ENCODE data around the gene ACTR5.
A peak's percentile ranks its signal among the peaks of the same experiment; 100 is the strongest.

ACTR5 gene

DNA sequence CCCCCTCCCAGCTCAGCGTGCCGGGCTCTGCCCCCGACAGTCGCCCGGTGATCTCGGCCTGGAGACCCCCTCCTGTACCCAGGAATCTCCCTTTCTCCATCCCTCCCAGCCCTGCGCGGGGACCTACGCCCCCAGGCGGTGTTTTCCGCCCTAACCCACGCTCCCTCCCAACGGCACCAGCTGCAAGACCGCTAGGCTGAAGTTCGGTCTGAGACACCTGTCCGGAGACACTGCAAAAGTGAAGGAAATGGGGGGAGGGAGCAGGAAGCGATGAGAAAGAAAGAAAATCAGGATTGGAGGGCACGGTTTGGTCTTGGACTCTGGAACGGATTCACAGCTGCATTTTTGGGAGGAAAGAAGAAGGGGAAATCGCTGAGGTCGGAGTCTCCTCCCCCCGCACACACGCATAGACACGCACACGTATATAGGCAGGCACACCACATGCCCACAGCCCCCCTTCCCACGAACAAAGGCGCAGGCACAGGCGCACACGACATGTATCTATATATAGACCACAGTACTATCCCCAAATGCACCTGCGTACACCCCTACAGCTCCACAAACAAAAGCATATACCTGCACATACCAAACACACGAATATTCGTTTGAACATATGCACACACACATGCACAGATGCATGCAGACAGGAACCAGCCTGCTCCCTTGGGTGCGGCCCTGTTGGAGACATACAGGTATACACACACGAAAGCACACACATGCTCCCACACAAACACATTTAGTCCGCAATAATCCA, 22.9 kb upstream of the ACTR5 start:
- no peak for DNase-seq (ENCODE audit: low spot score)
- H3K27ac Mint-ChIP-seq: peak overlapping the region; percentile 74
- H3K4me3 Mint-ChIP-seq: no peak overlapping the region
- H3K36me3 Mint-ChIP-seq (ENCODE audit: low read depth): peaks cover 13% of the 10 kb centered on the region
- peaks cover 91% of the 10 kb centered on the region for H3K27me3 Mint-ChIP-seq (ENCODE audit: low read depth)
- no peaks in the 10 kb centered on the region for H3K9me3 Mint-ChIP-seq
- H3K4me1 Mint-ChIP-seq (ENCODE audit: low read depth): peaks cover 27% of the 10 kb centered on the region

GRCh38 chr20:38725931-38726803, 22.1 kb upstream of the ACTR5 start:
- H3K4me3 Mint-ChIP-seq: peak overlapping the region; percentile 39
- peak; percentile 15 for DNase-seq (ENCODE audit: low spot score)
- peaks cover 34% of the 10 kb centered on the region for H3K4me1 Mint-ChIP-seq (ENCODE audit: low read depth)
- peak overlapping the region; percentile 74 for H3K27ac Mint-ChIP-seq
- peaks cover 91% of the 10 kb centered on the region for H3K27me3 Mint-ChIP-seq (ENCODE audit: low read depth)
- peaks cover 13% of the 10 kb centered on the region for H3K36me3 Mint-ChIP-seq (ENCODE audit: low read depth)
- H3K9me3 Mint-ChIP-seq: no peaks in the 10 kb centered on the region

DNA sequence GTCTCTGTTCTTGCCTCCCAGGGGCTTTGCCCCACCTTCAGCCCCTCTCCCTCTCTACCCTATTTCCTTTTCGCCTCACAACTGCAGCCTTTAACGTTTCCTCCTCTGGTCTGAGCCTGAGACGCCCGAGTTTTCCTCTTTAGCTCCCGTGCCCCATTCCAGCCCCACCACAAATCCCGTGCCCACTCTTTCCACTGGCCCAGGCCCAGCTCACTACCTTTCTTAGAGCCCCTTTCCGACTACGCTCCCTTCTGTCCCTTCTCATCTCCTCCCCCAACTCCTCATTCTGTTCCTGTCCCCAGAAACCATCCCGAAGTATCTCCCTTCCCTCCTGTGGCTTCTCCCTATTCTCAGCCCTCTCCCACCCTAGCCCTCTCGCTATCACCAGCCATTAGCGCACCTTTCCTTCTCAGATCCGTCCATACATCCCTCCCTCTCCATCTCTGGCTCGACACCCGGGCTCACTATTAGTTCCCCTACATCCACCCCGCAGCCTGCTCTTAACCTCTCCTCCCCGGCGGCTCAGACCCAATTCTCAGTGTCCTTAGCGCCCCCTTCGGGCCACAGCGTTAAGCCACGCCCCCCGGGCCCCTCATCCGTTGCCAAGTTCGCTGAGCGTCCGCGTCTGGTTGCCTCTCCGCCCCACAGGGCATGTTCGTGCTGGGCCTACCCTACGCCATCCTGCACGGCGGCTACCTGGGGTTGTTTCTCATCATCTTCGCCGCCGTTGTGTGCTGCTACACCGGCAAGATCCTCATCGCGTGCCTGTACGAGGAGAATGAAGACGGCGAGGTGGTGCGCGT, 21.3 kb upstream of the ACTR5 start:
- DNase-seq (ENCODE audit: low spot score): peak; percentile 42
- peaks cover 34% of the 10 kb centered on the region for H3K4me1 Mint-ChIP-seq (ENCODE audit: low read depth)
- H3K27me3 Mint-ChIP-seq (ENCODE audit: low read depth): peaks cover 89% of the 10 kb centered on the region
- H3K9me3 Mint-ChIP-seq: no peaks in the 10 kb centered on the region
- H3K4me3 Mint-ChIP-seq: peak overlapping the region; percentile 23
- peak overlapping the region; percentile 67 for H3K27ac Mint-ChIP-seq
- H3K36me3 Mint-ChIP-seq (ENCODE audit: low read depth): peaks cover 13% of the 10 kb centered on the region

- no peak for DNase-seq (ENCODE audit: low spot score)
- H3K4me3 Mint-ChIP-seq: peak overlapping the region; percentile 23
- no peaks in the 10 kb centered on the region for H3K9me3 Mint-ChIP-seq
- peaks cover 31% of the 10 kb centered on the region for H3K4me1 Mint-ChIP-seq (ENCODE audit: low read depth)
- H3K27me3 Mint-ChIP-seq (ENCODE audit: low read depth): peaks cover 88% of the 10 kb centered on the region
- H3K27ac Mint-ChIP-seq: peak overlapping the region; percentile 52
- H3K36me3 Mint-ChIP-seq (ENCODE audit: low read depth): peaks cover 13% of the 10 kb centered on the region
Measured at GRCh38 chr20:38727607-38728190, 20.6 kb upstream of the ACTR5 start.

- Mint-ChIP-seq H3K27ac (peak overlapping the region; percentile 79), H3K27me3 (ENCODE audit: low read depth) (peaks cover 88% of the 10 kb centered on the region), H3K36me3 (ENCODE audit: low read depth) (peaks cover 13% of the 10 kb centered on the region), H3K4me3 (peak overlapping the region; percentile 23), H3K9me3 (no peaks in the 10 kb centered on the region), H3K4me1 (ENCODE audit: low read depth) (peaks cover 31% of the 10 kb centered on the region)
- DNase-seq (ENCODE audit: low spot score): no peak
Measured at GRCh38 chr20:38728191-38728781, 20.0 kb upstream of the ACTR5 start.

- Mint-ChIP-seq H3K27me3 (ENCODE audit: low read depth) (peaks cover 91% of the 10 kb centered on the region), H3K27ac (peak overlapping the region; percentile 81), H3K4me1 (ENCODE audit: low read depth) (peaks cover 31% of the 10 kb centered on the region), H3K36me3 (ENCODE audit: low read depth) (peaks cover 13% of the 10 kb centered on the region), H3K4me3 (peak overlapping the region; percentile 38), H3K9me3 (no peaks in the 10 kb centered on the region)
- no peak for DNase-seq (ENCODE audit: low spot score)
Measured at GRCh38 chr20:38728911-38729642, 19.2 kb upstream of the ACTR5 start.

DNA sequence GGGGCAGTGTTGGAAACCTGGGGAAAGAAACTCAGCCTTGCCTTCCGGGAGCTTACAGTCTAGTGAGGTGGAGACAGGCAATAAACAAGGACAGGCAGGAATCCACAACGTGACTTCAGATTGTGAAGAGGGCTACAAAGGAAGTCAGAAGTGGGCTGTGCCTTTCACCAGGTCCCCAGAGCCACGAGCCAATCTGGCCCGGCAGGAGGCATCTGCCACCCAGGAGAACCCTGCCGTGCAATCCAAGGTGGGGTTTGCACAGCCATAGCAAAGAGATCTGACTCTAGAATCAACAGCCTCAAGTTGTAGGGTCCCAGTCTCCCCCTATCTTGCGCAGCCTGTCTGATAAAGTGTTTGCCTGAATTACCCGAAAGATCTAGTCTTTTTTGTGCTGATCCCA, 18.5 kb upstream of the ACTR5 start:
- Mint-ChIP-seq H3K27me3 (ENCODE audit: low read depth) (peaks cover 92% of the 10 kb centered on the region), H3K4me1 (ENCODE audit: low read depth) (peaks cover 31% of the 10 kb centered on the region), H3K9me3 (no peaks in the 10 kb centered on the region), H3K4me3 (no peak overlapping the region), H3K27ac (peak overlapping the region; percentile 72), H3K36me3 (ENCODE audit: low read depth) (peaks cover 13% of the 10 kb centered on the region)
- no peak for DNase-seq (ENCODE audit: low spot score)

DNA sequence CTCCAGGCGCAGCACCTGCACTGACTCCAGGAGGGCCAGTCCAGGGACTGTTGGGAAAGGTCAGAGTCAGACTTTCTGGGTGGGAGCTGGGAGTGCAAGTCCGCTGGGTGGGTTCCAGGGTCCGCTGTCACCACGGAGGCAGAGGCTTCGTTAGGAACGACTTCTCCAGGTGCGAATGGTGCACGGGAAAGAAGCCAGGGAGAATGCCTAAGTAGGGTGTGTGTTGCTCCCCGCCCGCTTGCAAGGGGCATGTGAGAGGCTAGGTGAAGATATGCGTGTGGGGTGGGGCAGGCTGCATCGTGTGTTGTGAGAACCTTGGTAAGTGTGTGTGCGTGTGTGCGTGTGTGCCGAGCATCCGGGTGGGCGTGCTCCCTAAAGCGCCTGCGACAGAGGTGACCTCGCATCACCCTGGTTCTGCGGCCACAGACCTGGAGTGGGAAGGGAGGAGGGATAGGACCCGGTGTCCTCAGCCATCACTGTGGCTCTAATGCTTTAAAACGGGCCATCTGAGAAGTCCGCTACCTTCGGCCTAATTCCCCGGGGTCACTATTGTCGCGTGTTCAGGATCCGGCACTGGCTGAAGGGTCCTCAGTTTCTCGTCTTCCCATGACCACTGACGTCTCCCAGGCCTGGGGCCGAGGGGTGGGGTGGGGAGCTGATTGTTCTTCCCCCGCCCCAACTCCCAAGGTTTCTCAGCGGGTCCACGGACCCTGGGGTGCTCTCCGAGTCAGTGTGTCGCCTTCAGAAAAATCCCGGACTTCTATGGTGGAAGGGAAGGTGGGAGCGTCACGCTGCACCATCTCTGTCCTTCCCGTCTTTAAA, 17.9 kb upstream of the ACTR5 start:
- H3K27me3 Mint-ChIP-seq (ENCODE audit: low read depth): peaks cover 94% of the 10 kb centered on the region
- peaks cover 28% of the 10 kb centered on the region for H3K4me1 Mint-ChIP-seq (ENCODE audit: low read depth)
- DNase-seq (ENCODE audit: low spot score): no peak
- no peaks in the 10 kb centered on the region for H3K9me3 Mint-ChIP-seq
- peak overlapping the region; percentile 64 for H3K4me3 Mint-ChIP-seq
- H3K27ac Mint-ChIP-seq: peak overlapping the region; percentile 72
- peaks cover 13% of the 10 kb centered on the region for H3K36me3 Mint-ChIP-seq (ENCODE audit: low read depth)

GRCh38 chr20:38730989-38731737, 17.1 kb upstream of the ACTR5 start:
- Mint-ChIP-seq H3K9me3 (no peaks in the 10 kb centered on the region), H3K27ac (no peak overlapping the region), H3K36me3 (ENCODE audit: low read depth) (peaks cover 10% of the 10 kb centered on the region), H3K4me1 (ENCODE audit: low read depth) (peaks cover 26% of the 10 kb centered on the region), H3K27me3 (ENCODE audit: low read depth) (peaks cover 95% of the 10 kb centered on the region), H3K4me3 (peak overlapping the region; percentile 64)
- peak; percentile 64 for DNase-seq (ENCODE audit: low spot score)

DNA sequence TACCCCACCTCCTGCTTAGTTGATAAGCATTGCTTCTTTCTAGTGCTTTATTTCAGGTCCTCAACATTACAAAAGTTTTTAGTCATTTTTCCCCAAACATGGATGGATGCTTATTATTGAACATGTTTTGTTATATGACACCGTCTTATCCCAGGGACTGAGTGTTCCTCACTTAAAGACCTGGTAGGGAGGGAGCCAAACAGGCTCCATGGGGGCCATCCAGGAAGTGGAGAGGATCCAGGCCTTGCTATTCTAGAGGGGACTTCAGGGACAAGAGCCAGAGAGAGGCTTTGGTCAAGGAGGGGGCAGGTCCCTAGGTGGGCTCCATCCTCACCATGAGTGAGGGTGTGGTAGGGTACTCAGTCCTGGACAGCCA, 16.5 kb upstream of the ACTR5 start:
- peak overlapping the region; percentile 30 for H3K4me3 Mint-ChIP-seq
- peaks cover 26% of the 10 kb centered on the region for H3K4me1 Mint-ChIP-seq (ENCODE audit: low read depth)
- H3K27ac Mint-ChIP-seq: no peak overlapping the region
- H3K9me3 Mint-ChIP-seq: no peaks in the 10 kb centered on the region
- no peak for DNase-seq (ENCODE audit: low spot score)
- peaks cover 96% of the 10 kb centered on the region for H3K27me3 Mint-ChIP-seq (ENCODE audit: low read depth)
- H3K36me3 Mint-ChIP-seq (ENCODE audit: low read depth): peaks cover 10% of the 10 kb centered on the region

DNA sequence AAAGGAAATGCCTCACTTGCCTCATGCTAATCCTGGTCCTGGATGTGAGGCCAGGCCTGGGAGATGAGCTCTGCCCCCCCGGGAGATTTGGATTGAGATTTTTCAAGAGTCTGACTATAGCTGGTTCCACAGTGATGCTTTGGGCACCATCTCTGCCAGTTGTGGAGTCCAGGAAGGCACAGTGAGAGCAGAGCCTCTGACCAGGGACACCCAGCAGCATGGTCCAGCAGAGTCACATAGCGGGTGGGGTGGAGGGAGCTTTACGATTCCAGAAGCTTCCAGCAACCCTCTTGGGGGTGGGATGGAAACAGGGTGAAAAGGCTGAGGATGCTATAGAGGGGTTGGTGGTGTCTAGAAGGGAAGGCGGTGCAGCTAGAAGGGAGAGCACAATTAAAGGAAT, 15.3 kb upstream of the ACTR5 start:
- Mint-ChIP-seq H3K27me3 (ENCODE audit: low read depth) (peaks cover 94% of the 10 kb centered on the region), H3K36me3 (ENCODE audit: low read depth) (peaks cover 8% of the 10 kb centered on the region)

More for the DNA sequence above, 15.3 kb upstream of the ACTR5 start:
- Mint-ChIP-seq H3K4me1 (ENCODE audit: low read depth) (peaks cover 16% of the 10 kb centered on the region), H3K4me3 (no peak overlapping the region), H3K9me3 (no peaks in the 10 kb centered on the region), H3K27ac (no peak overlapping the region)
- no peak for DNase-seq (ENCODE audit: low spot score)
